H1 (cell line): ENCODE measurements around the gene PTPRG. TPM values are rescaled to one million over a fixed set of nuclear protein-coding genes. Genes with fewer than 3 reads are reported as not detected.

ENCODE experiments used
- CTCF ChIA-PET: fragments of 300-600 bp; sonication (Branson Sonifier 250); formaldehyde crosslinking; loops from one replicate; lab custom pipeline; 2021; ENCODE audit not compliant: partially characterized antibody; lab: Charles Lee
- POLR2A ChIA-PET: fragments of 300-600 bp; sonication (Branson Sonifier 250); formaldehyde crosslinking; loops from one replicate; lab custom pipeline; 2021; ENCODE audit warnings: inconsistent platforms; ENCODE audit not compliant: partially characterized antibody; lab: Charles Lee
- DNase-seq, 2 experiments: peaks; one replicate each; pipeline versions ENCODE4 v3.0.0 to v3.0.0-alpha.2; 2010 to 2022; ENCODE audit warnings: low spot score in 2 of 2, low read depth in 1 of 2, mixed read lengths in 1 of 2
- FAIRE-seq: peaks from 2 replicates; lab custom pipeline; 2011; peaks lifted over from hg19 to GRCh38; lab: Jason Lieb, UNC
- H2AFZ ChIP-seq: 2 replicates; pipeline ENCODE4 v1.8.1; 2012; ENCODE audit warnings: low read length, inconsistent platforms
- H2AK5ac ChIP-seq: 2 replicates; pipeline ENCODE4 v1.6.1; 2013; ENCODE audit warnings: low read depth, low read length
- H2BK120ac ChIP-seq: replicated peaks from 2 replicates; pipeline ENCODE3; 2013; ENCODE audit warnings: low read depth, low read length, inconsistent platforms
- H2BK12ac ChIP-seq: 2 replicates; pipeline ENCODE4 v1.6.1; 2013; ENCODE audit warnings: low read depth, low read length
- H2BK15ac ChIP-seq: 2 replicates; pipeline ENCODE4 v1.6.1; 2013; ENCODE audit warnings: low read length
- H2BK20ac ChIP-seq: 2 replicates; pipeline ENCODE4 v1.6.1; 2013; ENCODE audit warnings: low read length
- H2BK5ac ChIP-seq: 2 replicates; pipeline ENCODE4 v1.6.1; 2013; ENCODE audit warnings: low read depth, low read length
- H3K14ac ChIP-seq: 2 replicates; pipeline ENCODE4 v1.6.1; 2013; ENCODE audit warnings: inconsistent platforms; ENCODE audit not compliant: insufficient read length
- H3K18ac ChIP-seq: 2 replicates; pipeline ENCODE4 v1.6.1; 2013; ENCODE audit warnings: low read length; ENCODE audit errors: extremely low read depth
- H3K23ac ChIP-seq: 2 replicates; pipeline ENCODE4 v1.6.1; 2013; ENCODE audit warnings: inconsistent platforms; ENCODE audit not compliant: insufficient read length
- H3K23me2 ChIP-seq: 2 replicates; pipeline ENCODE4 v1.6.1; 2013; ENCODE audit warnings: low read depth, low read length
- H3K27ac ChIP-seq: 2 replicates; pipeline ENCODE4 v1.6.1; 2011; ENCODE audit warnings: low read depth, low read length, inconsistent platforms
- H3K27me3 ChIP-seq, 4 experiments: replicated peaks in 1 of 4; 1 replicate in 1 of 4; 2 replicates in 3 of 4; pipeline versions ENCODE4 v1.6.1 to v1.8.1; 2011 to 2013; ENCODE audit warnings: low read length in 3 of 4, mild to moderate bottlenecking in 3 of 4, inconsistent platforms in 2 of 4, mixed read lengths in 2 of 4, moderate library complexity in 1 of 4; ENCODE audit not compliant: control insufficient read depth in 3 of 4, insufficient read depth in 3 of 4; ENCODE audit errors: extremely low read depth in 1 of 4
- H3K36me3 ChIP-seq, 4 experiments: 2 replicates each; pipeline versions ENCODE4 v1.6.1 to v1.8.1; 2011 to 2013; ENCODE audit warnings: mild to moderate bottlenecking in 4 of 4, low read length in 3 of 4, moderate library complexity in 2 of 4, control low read depth in 1 of 4, inconsistent platforms in 1 of 4; ENCODE audit not compliant: insufficient read depth in 4 of 4, control insufficient read depth in 2 of 4
- H3K4ac ChIP-seq: replicated peaks from 2 replicates; pipeline ENCODE3; 2013; ENCODE audit warnings: low read length, low read depth, mixed read lengths, inconsistent platforms; ENCODE audit not compliant: insufficient read length
- H3K4me1 ChIP-seq, 4 experiments: replicated peaks in 1 of 4; 1 replicate in 1 of 4; 2 replicates in 3 of 4; pipeline versions ENCODE4 v1.6.1 to v1.8.1; 2011 to 2013; ENCODE audit warnings: low read length in 3 of 4, inconsistent platforms in 2 of 4, mixed read lengths in 1 of 4; ENCODE audit not compliant: insufficient read depth in 4 of 4, control insufficient read depth in 3 of 4
- H3K4me2 ChIP-seq, 2 experiments: 2 replicates each; pipeline versions ENCODE4 v1.6.1 to v1.8.1; 2011 to 2013; ENCODE audit warnings: low read depth in 2 of 2, low read length in 2 of 2, control low read depth in 1 of 2, inconsistent platforms in 1 of 2, mild to moderate bottlenecking in 1 of 2; ENCODE audit not compliant: insufficient read depth in 1 of 2
- H3K4me3 ChIP-seq, 4 experiments: fragments of 200-600, 300-600 bp in 1 of 4; sonication (generic), shearing (Covaris generic), sonication (Bioruptor Twin) in 1 of 4; 2 replicates each; pipeline versions ENCODE4 v1.5.1 to v1.8.1; 2011 to 2016; ENCODE audit warnings: low read length in 4 of 4, low read depth in 3 of 4, control low read depth in 2 of 4, inconsistent platforms in 2 of 4, mild to moderate bottlenecking in 2 of 4, mixed read lengths in 1 of 4, moderate library complexity in 1 of 4; ENCODE audit not compliant: insufficient read depth in 2 of 4; ENCODE audit errors: extremely low read depth in 1 of 4
- H3K56ac ChIP-seq: replicated peaks from 2 replicates; pipeline ENCODE3; 2013; ENCODE audit warnings: low read depth, mild to moderate bottlenecking, mixed read lengths, low read length, inconsistent platforms; ENCODE audit not compliant: insufficient read length
- H3K79me1 ChIP-seq: 2 replicates; pipeline ENCODE4 v1.6.1; 2013; ENCODE audit warnings: low read depth, low read length, control low read depth
- H3K79me2 ChIP-seq, 2 experiments: 2 replicates each; pipeline versions ENCODE4 v1.6.1 to v1.8.1; 2012 to 2013; ENCODE audit warnings: low read length in 2 of 2, mild to moderate bottlenecking in 2 of 2, inconsistent platforms in 1 of 2; ENCODE audit not compliant: insufficient read depth in 2 of 2, control insufficient read depth in 1 of 2
- H3K9ac ChIP-seq, 4 experiments: replicated peaks in 1 of 4; 1 replicate in 1 of 4; 2 replicates in 3 of 4; pipeline versions ENCODE4 v1.6.1 to v1.8.1; 2011 to 2013; ENCODE audit warnings: low read depth in 3 of 4, low read length in 3 of 4, control low read depth in 2 of 4, mild to moderate bottlenecking in 2 of 4, moderate library complexity in 2 of 4, inconsistent platforms in 1 of 4; ENCODE audit errors: extremely low read depth in 1 of 4
- H3K9me3 ChIP-seq, 2 experiments: 2 replicates each; pipeline versions ENCODE4 v1.6.1 to v1.8.1; 2012 to 2013; ENCODE audit warnings: mild to moderate bottlenecking in 2 of 2, moderate library complexity in 2 of 2, control low read depth in 1 of 2, inconsistent platforms in 1 of 2, low read depth in 1 of 2, low read length in 1 of 2, mixed read lengths in 1 of 2; ENCODE audit not compliant: insufficient read depth in 2 of 2
- H4K20me1 ChIP-seq, 2 experiments: replicated peaks in 1 of 2; 2 replicates each; pipeline versions ENCODE3 to v1.8.1; 2011 to 2013; ENCODE audit warnings: inconsistent platforms in 2 of 2, low read length in 2 of 2, mild to moderate bottlenecking in 1 of 2; ENCODE audit not compliant: insufficient read depth in 2 of 2, control insufficient read depth in 1 of 2
- H4K5ac ChIP-seq: 2 replicates; pipeline ENCODE4 v1.6.1; 2013; ENCODE audit warnings: low read length, low read depth, mixed read lengths, inconsistent platforms; ENCODE audit not compliant: insufficient read length
- H4K8ac ChIP-seq: 2 replicates; pipeline ENCODE4 v1.8.0; 2013; ENCODE audit warnings: mild to moderate bottlenecking, moderate library complexity, low read length, inconsistent platforms; ENCODE audit not compliant: insufficient read depth; ENCODE audit errors: extremely low read depth
- H4K91ac ChIP-seq: replicated peaks from 2 replicates; pipeline ENCODE3; 2013; ENCODE audit warnings: low read length, mixed read lengths, inconsistent platforms; ENCODE audit not compliant: insufficient read length
- CHD2 ChIP-seq: IDR thresholded peaks from 2 replicates; pipeline ENCODE4 v1.6.1; 2012; ENCODE audit warnings: low read length, improper control_type of control experiment
- CTBP2 ChIP-seq: IDR thresholded peaks from 2 replicates; pipeline ENCODE4 v1.7.0; 2011; ENCODE audit warnings: borderline replicate concordance, mild to moderate bottlenecking, moderate library complexity, mixed read lengths, low read length; ENCODE audit not compliant: insufficient read depth, insufficient read length
- EP300 ChIP-seq, 2 experiments: IDR thresholded peaks; 1 replicate in 1 of 2; 2 replicates in 1 of 2; pipeline ENCODE4 v1.6.1; 2011 to 2012; ENCODE audit warnings: low read depth in 2 of 2, low read length in 2 of 2, mild to moderate bottlenecking in 2 of 2, borderline replicate concordance in 1 of 2, inconsistent platforms in 1 of 2, moderate library complexity in 1 of 2
- KDM1A ChIP-seq: fragments of 200-600, 300-600 bp; sonication (generic); IDR thresholded peaks from 2 replicates; pipeline ENCODE4 v1.7.1; 2016; ENCODE audit warnings: mild to moderate bottlenecking, low read length, borderline replicate concordance
- POU5F1 ChIP-seq: IDR thresholded peaks from 2 replicates; pipeline ENCODE4 v1.6.1; 2011; ENCODE audit warnings: low read depth, mild to moderate bottlenecking, low read length, moderate library complexity
- RBBP5 ChIP-seq: IDR thresholded peaks from 2 replicates; pipeline ENCODE4 v1.7.1; 2012; ENCODE audit warnings: low read depth, mild to moderate bottlenecking, inconsistent platforms, low read length, moderate library complexity, borderline replicate concordance
- TAF7 ChIP-seq: optimal IDR thresholded peaks from 2 replicates; pipeline ENCODE3; 2011; ENCODE audit warnings: low read depth, mild to moderate bottlenecking, inconsistent platforms, low read length, moderate library complexity, borderline replicate concordance
- WGBS, 2 experiments: shearing (Covaris generic) in 1 of 2; methylation state at CpG; one replicate each; pipeline versions ENCODE4 v1.1.6 to v1.1.7; 2013 to 2015; ENCODE audit warnings: low lambda C conversion rate in 2 of 2, mixed read lengths in 2 of 2, inconsistent platforms in 1 of 2, low coverage in 1 of 2, missing lambda C conversion rate in 1 of 2; ENCODE audit not compliant: insufficient replicate concordance in 2 of 2, insufficient coverage in 1 of 2, insufficient read length in 1 of 2; ENCODE audit errors: extremely low coverage in 1 of 2, missing lambda C conversion rate in 1 of 2; 5-methylcytosine and 5-hydroxymethylcytosine counted together
- polyA plus RNA-seq, 7 experiments: library from polyadenylated mRNA; depleted of rRNA in 3 of 7; stranded (reverse) in 5 of 7; unstranded in 2 of 7; fragments of >200 nt in 5 of 7; fragments of 200-250 nt in 2 of 7; gene quantifications; 1 replicate in 5 of 7; 2 replicates in 1 of 7; 4 replicates in 1 of 7; pipeline versions ENCODE4 v1.2.1 to v1.2.3, GENCODE V29; 2011 to 2013; ENCODE audit warnings: missing spikeins in 2 of 7, mixed read lengths in 2 of 7
- total RNA-seq: library from RNA; stranded (reverse); fragmentation: NEBNext Ultra II Directional; extraction: Animal tissue kit (Norgen Biotek cat#: 25700); gene quantifications from 2 replicates; pipeline ENCODE4 v1.2.1, GENCODE V29; 2021

The PTPRG gene
- total and polyA plus RNA-seq, 2 of the 8 experiments (the other 6 are each of a cell fraction or from before 2014, with no cell fraction given): 23.3 to 96.2 TPM

DNA sequence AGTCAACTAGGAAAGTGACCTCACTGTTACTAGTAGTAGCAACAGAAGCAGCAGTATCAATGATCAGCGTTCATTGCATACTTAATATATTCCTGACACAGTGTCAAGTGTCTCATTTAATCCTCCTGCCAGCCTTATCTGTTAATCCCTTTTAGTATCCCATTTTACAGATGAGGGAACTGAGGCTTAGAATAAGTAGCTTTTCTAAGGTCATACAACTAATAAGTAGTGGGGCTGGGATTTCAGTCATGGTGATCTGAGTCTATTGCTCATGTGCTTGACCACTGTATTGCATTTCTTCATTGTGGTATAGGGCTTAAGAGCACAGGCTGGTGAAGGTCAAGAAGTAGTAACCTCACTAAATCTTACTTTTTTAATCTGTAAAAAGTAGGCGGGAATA lies 233.6 kb downstream of the PTPRG start:
- POLR2A ChIA-PET: interaction anchor here (1.1 kb wide), 1 partner anchor 17 kb away, joined by 3 read pairs; no protein-coding TSS in a partner anchor
- no peak overlapping the region for H2AFZ ChIP-seq
- no peak overlapping the region for H3K23ac ChIP-seq
- H2BK20ac ChIP-seq: no peak overlapping the region
- no peak for FAIRE-seq
- no peak overlapping the region for H2BK15ac ChIP-seq
- no peak overlapping the region for H3K4me3 ChIP-seq
- no peak overlapping the region for H3K27ac ChIP-seq
- TF ChIP-seq KDM1A: peak; percentile 73; the same call in 1 of the 2 replicates
- TF ChIP-seq RBBP5: no peak
- TF ChIP-seq TAF7: no peak
- TF ChIP-seq EP300 (IDR thresholded peaks at IDR 0.05; ENCODE audit: borderline replicate concordance in 1 of 2, low read depth in 2 of 2, low read length in 2 of 2): no peak
- no peak for TF ChIP-seq CTBP2
- no peak for TF ChIP-seq POU5F1
- no peak for TF ChIP-seq CHD2
- TF ChIP-seq, all 59 proteins: peak for 1
- H3K18ac ChIP-seq: no peak overlapping the region
- H3K79me2 ChIP-seq: peaks cover 0 to 94% of the 10 kb centered on the region in 2 experiments; a peak in 3 of 4 replicates
- peaks cover 0 to 14% (median 8%) of the 10 kb centered on the region in 4 experiments; a peak in 4 of 7 replicates for H3K4me1 ChIP-seq
- no peak overlapping the region for H4K5ac ChIP-seq
- peaks cover 8 to 11% of the 10 kb centered on the region in 2 experiments for H4K20me1 ChIP-seq
- H3K14ac ChIP-seq: no peak overlapping the region
- no peaks in the 10 kb centered on the region for H3K36me3 ChIP-seq
- H2BK12ac ChIP-seq: no peak overlapping the region
- H2AK5ac ChIP-seq: no peak overlapping the region
- no peak overlapping the region for H4K8ac ChIP-seq
- no peak overlapping the region for H2BK120ac ChIP-seq
- H3K9me3 ChIP-seq: no peaks in the 10 kb centered on the region
- no peaks in the 10 kb centered on the region for H3K23me2 ChIP-seq
- CTCF ChIA-PET: no interaction called here
- H4K91ac ChIP-seq: no peak overlapping the region
- no peak overlapping the region for H3K9ac ChIP-seq
- 95% methylated on average over 2 of the region's 2 CpGs; no CpG with 5 or more reads in 1 of the 2 experiments for WGBS, 2 experiments
- H3K4me2 ChIP-seq: no peak overlapping the region
- H3K4ac ChIP-seq: no peak overlapping the region
- no peaks in the 10 kb centered on the region for H3K27me3 ChIP-seq
- no peak overlapping the region for H2BK5ac ChIP-seq
- no peak overlapping the region for H3K56ac ChIP-seq
- DNase-seq: no peak
- peaks cover 6% of the 10 kb centered on the region for H3K79me1 ChIP-seq
